Esophagus muscularis mucosa (tissue), 4 donors: ENCODE measurements around the gene GAPDH. TPM values are rescaled to one million over a fixed set of nuclear protein-coding genes. Genes with fewer than 3 reads are reported as not detected.

Source experiments
- DNase-seq: peaks from one replicate; pipeline ENCODE4 v3.0.0-alpha.2; 2017; ENCODE audit errors: extremely low spot score
- H3K27ac ChIP-seq, 4 donors: fragments of 200-600 bp; sonication (generic); replicated peaks in 1 of 4; 1 replicate in 3 of 4; 2 replicates in 1 of 4; pipeline ENCODE4 v1.5.1; 2016 to 2019; ENCODE audit warnings: mild to moderate bottlenecking in 1 of 4
- H3K27me3 ChIP-seq, 4 donors: fragments of 200-600 bp; sonication (generic); one replicate each; pipeline versions ENCODE4 v1.5.1 to v1.6.0; 2016 to 2019
- H3K36me3 ChIP-seq, 4 donors: fragments of 200-600 bp; sonication (generic); one replicate each; pipeline ENCODE4 v1.5.1; 2016 to 2019
- H3K4me1 ChIP-seq, 4 donors: fragments of 200-600 bp; sonication (generic); one replicate each; pipeline ENCODE4 v1.5.1; 2016 to 2019
- H3K4me3 ChIP-seq, 4 donors: fragments of 200-600 bp; sonication (generic); 1 replicate in 2 of 4; 2 replicates in 2 of 4; pipeline ENCODE4 v1.5.1; 2016 to 2019; ENCODE audit warnings: mild to moderate bottlenecking in 4 of 4, moderate library complexity in 1 of 4
- H3K9me3 ChIP-seq, 4 donors: fragments of 200-600 bp; sonication (generic); 1 replicate in 3 of 4; 2 replicates in 1 of 4; pipeline ENCODE4 v1.5.1; 2016 to 2019
- EP300 ChIP-seq: sonication (generic); formaldehyde crosslinking; IDR thresholded peaks from one replicate; pipeline ENCODE4 v1.6.1; 2017; ENCODE audit warnings: antibody characterized with exemption
- POLR2A ChIP-seq: fragments of 450-650 bp; IDR thresholded peaks from one replicate; pipeline ENCODE4 v1.6.1; 2017; ENCODE audit warnings: antibody characterized with exemption, moderate library complexity, mild to moderate bottlenecking, low read depth
- POLR2AphosphoS5 ChIP-seq, 2 donors: sonication (generic); formaldehyde crosslinking; IDR thresholded peaks; one replicate each; pipeline ENCODE4 v1.6.1; 2017; ENCODE audit warnings: antibody characterized with exemption in 2 of 2
- WGBS: methylation state at CpG from one replicate; pipeline ENCODE4 v1.1.5; 2018; 5-methylcytosine and 5-hydroxymethylcytosine counted together
- intact Hi-C: fragments of 100-400 bp; cut with DNase I; formaldehyde crosslinking; loops from one replicate; pipeline ENCODE4 v1.15.1; 2023
- total RNA-seq, 4 donors: library from RNA; depleted of rRNA; stranded (reverse); fragments of >200 nt; gene quantifications; one replicate each; pipeline versions ENCODE4 v1.1.0 to v1.2.1, GENCODE V29; 2016
- TF ChIP-seq, protein P1 (sequence below), 3 experiments: fragments of 200-600 bp in 2 of 3; fragments of 450-650 bp in 1 of 3; sonication (generic) in 2 of 3; IDR thresholded peaks; one replicate each; pipeline ENCODE4 v1.5.1; 2017 to 2019; ENCODE audit warnings: antibody characterized with exemption in 3 of 3, mild to moderate bottlenecking in 2 of 3, moderate library complexity in 1 of 3

Gene GAPDH
- total RNA-seq, 4 donors from 2014 or later = 2,279 to 3,578 (median 2,742) TPM

DNA sequence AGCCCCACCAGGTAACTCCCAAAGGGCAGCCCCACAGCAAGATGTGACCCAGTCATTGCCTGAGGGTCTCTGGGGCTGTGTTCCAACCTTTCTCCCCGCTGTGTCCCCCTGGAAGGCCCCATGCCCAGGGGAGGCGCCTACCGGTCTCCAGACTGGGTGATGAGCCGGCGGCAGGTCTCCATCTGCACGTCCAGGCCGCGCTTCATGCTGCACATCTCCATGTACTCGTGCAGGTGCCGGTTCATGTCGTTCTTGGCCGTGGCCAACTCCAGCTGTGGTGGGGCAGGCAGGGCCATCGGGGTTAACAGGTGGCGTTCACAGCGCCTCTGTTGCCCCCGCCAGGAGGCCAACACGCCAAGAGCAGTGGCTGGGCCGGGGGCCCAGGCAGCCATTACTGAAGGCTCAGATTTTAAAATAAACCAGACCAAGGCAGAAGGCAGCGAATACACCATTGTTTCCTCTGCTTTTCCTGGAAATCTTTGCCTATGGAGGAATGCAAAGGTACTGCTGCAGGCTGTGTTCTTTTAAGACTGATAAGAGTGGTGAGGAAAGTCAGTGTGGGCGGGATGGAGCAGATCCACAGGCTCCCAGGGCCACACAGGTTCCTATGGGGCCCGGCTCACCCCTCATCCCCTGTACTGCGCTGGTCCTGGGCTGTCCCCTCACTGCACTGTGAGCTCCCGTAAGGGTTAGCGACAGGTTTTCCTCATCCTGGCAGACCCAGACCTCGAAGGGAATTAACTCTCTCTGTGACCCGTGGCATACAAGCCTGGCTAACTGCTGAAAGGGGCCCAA, 7.3 kb downstream of the GAPDH start:
- intact Hi-C loops = no loop called here
- TF ChIP-seq EP300 (no peak), POLR2AphosphoS5 (IDR thresholded peaks at IDR 0.05) (no peak), POLR2A (no peak)
- TF ChIP-seq, protein P1, sequence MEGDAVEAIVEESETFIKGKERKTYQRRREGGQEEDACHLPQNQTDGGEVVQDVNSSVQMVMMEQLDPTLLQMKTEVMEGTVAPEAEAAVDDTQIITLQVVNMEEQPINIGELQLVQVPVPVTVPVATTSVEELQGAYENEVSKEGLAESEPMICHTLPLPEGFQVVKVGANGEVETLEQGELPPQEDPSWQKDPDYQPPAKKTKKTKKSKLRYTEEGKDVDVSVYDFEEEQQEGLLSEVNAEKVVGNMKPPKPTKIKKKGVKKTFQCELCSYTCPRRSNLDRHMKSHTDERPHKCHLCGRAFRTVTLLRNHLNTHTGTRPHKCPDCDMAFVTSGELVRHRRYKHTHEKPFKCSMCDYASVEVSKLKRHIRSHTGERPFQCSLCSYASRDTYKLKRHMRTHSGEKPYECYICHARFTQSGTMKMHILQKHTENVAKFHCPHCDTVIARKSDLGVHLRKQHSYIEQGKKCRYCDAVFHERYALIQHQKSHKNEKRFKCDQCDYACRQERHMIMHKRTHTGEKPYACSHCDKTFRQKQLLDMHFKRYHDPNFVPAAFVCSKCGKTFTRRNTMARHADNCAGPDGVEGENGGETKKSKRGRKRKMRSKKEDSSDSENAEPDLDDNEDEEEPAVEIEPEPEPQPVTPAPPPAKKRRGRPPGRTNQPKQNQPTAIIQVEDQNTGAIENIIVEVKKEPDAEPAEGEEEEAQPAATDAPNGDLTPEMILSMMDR (IDR thresholded peaks at IDR 0.05) = no peak
- Histone ChIP-seq H3K9me3 (no peaks in the 10 kb centered on the region), H3K27me3 (no peaks in the 10 kb centered on the region), H3K36me3 (peaks cover 27 to 79% (median 69%) of the 10 kb centered on the region in 4 donors), H3K27ac (peak overlapping the region; percentile 80 to 93 (median 84)), H3K4me3 (no peak overlapping the region), H3K4me1 (peaks cover 41 to 50% (median 45%) of the 10 kb centered on the region in 4 donors)
- 82% methylated on average over 26 of the region's 26 CpGs for WGBS
- no peak for DNase-seq

DNA sequence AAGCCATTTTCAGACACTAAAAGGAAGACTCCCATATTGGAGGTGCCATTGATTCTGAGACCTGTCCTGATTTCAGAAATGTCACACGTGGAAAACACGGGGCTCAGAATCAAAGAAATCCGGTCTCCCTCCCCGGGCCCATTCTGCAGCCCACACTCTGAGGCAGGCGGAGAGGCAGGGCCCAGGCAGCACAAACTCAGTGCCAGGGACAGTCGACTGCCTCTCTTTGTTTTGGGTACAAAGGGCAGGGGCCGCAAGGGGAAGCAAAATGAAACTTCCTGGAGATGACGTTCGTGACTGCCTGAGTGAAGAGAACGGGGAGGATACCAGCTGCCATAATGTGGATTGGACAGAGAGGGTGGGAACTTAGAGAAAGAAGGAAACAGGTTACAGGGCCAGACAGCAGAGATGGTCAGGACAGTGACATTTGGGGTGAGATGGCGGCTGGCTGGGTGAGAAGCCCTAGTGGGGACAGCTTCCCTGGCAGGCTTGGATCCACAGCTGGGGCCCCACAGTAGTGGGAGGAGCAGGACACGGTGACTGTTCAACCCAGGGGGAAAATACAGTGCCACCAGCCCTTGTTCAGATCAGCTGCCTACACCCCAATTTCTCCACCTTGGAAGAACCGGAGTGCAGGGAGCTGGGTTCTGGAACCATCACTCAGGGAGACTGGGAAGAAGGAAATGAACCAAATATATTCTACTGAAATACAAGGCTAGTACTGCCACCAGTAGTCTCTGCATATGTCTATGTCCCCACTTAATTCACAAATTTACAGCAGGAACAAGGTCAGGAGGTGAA, 8.1 kb downstream of the GAPDH start:
- Histone ChIP-seq H3K36me3 (peaks cover 18 to 79% (median 69%) of the 10 kb centered on the region in 4 donors), H3K27me3 (no peaks in the 10 kb centered on the region)

DNA sequence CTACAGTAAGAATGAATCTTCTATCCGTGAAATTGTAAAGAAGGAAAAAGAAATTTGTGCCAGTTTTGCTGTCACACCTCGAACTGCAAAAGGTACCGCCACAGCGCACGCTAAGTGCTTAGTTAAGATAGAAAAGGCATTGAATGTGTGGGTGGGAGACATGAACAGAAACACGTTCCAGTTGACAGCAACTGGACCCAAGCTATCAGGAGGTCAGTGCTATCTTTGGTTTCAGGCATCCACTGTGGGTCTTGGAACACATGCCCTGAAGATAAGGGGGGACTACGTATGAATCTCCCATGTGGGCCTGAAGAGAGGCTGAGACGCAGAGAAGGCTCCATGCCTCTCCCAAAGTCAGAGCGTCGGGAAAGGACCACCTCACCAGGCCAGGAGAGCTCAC, 11.7 kb downstream of the GAPDH start:
- intact Hi-C loops = no loop called here
- DNase-seq = no peak
- 91% methylated on average over 10 of the region's 10 CpGs for WGBS
- Histone ChIP-seq H3K27ac (no peak overlapping the region), H3K36me3 (peaks cover 7 to 84% (median 75%) of the 10 kb centered on the region in 4 donors), H3K9me3 (no peaks in the 10 kb centered on the region), H3K27me3 (no peaks in the 10 kb centered on the region), H3K4me3 (no peak overlapping the region), H3K4me1 (peaks cover 39 to 49% (median 43%) of the 10 kb centered on the region in 4 donors)
- no peak for TF ChIP-seq POLR2AphosphoS5 (IDR thresholded peaks at IDR 0.05)
- TF ChIP-seq POLR2A = no peak
- TF ChIP-seq EP300 = no peak
- TF ChIP-seq, protein P1 (IDR thresholded peaks at IDR 0.05) = no peak

More for the DNA sequence above, 8.1 kb downstream of the GAPDH start:
- H3K9me3 ChIP-seq = no peaks in the 10 kb centered on the region
- H3K27ac ChIP-seq = peak overlapping the region in 2 of 4 donors; percentile 80 to 93
- no peak for DNase-seq
- TF ChIP-seq EP300 = no peak
- TF ChIP-seq, protein P1 (IDR thresholded peaks at IDR 0.05) = no peak
- TF ChIP-seq POLR2AphosphoS5 (IDR thresholded peaks at IDR 0.05) = no peak
- no peak for TF ChIP-seq POLR2A
- H3K4me3 ChIP-seq = no peak overlapping the region
- intact Hi-C loops = no loop called here
- H3K4me1 ChIP-seq = peaks cover 33 to 44% (median 38%) of the 10 kb centered on the region in 4 donors
- 86% methylated on average over 13 of the region's 13 CpGs for WGBS

DNA sequence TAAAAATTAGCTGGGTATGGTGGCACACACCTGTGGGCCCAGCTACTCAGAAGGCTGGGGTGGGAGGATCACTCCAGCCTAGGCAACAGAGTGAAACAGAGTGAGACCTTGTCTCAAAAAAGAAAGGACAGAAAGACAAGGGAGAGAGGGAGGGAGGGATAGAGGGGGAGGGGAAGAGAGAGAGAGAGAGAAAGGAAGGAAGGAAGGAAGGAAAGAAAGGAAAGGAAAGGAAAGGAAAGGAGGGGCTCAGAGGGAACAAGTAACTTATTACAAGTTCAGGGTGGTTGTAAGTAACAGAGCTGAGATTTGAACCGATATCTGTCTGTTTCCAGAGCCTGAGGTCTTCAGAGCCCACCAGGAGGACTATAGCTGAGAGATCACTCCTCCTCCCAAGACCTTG, 13.2 kb downstream of the GAPDH start:
- no peak overlapping the region for H3K4me3 ChIP-seq
- H3K27ac ChIP-seq = peak overlapping the region; percentile 93 to 96 (median 94)
- no peaks in the 10 kb centered on the region for H3K27me3 ChIP-seq
- intact Hi-C loops = no loop called here
- TF ChIP-seq POLR2A = no peak
- no peak for TF ChIP-seq POLR2AphosphoS5 (IDR thresholded peaks at IDR 0.05)
- TF ChIP-seq EP300 = no peak
- TF ChIP-seq, protein P1 (IDR thresholded peaks at IDR 0.05) = no peak
- no peak for DNase-seq
- H3K4me1 ChIP-seq = peaks cover 50 to 54% (median 51%) of the 10 kb centered on the region in 4 donors
- H3K9me3 ChIP-seq = no peaks in the 10 kb centered on the region
- H3K36me3 ChIP-seq = peaks cover 7 to 81% (median 68%) of the 10 kb centered on the region in 4 donors
- 84% methylated on average over 1 of the region's 1 CpG for WGBS
